Endothelial cell of umbilical vein (primary cell): ENCODE results near the gene RAB3GAP1. TPM values are rescaled to one million over a fixed set of nuclear protein-coding genes. Genes with fewer than 3 reads are reported as not detected.

Experiments
- BruUV-seq: library from RNA; stranded (reverse); fragments of 400-500 nt; replicated peaks from 2 replicates; lab custom pipeline; 2021; lab: Mats Ljungman, UMichigan
- CTCF ChIA-PET: fragments of 300-600, 350-600 bp; sonication (Branson Sonifier 250); formaldehyde crosslinking; loops from one replicate; lab custom pipeline; 2021; ENCODE audit warnings: antibody characterized with exemption, inconsistent platforms; lab: Charles Lee
- POLR2A ChIA-PET: fragments of 300-600, 350-600 bp; sonication (Branson Sonifier 250); formaldehyde crosslinking; loops from one replicate; lab custom pipeline; 2021; ENCODE audit warnings: antibody characterized with exemption, inconsistent platforms; lab: Charles Lee
- DNase-seq: peaks from one replicate; pipeline ENCODE4 v3.0.0-alpha.2; 2011; ENCODE audit warnings: low read depth, low spot score
- FAIRE-seq: peaks from 2 replicates; lab custom pipeline; 2011; peaks lifted over from hg19 to GRCh38; lab: Jason Lieb, UNC
- H2AFZ ChIP-seq: 2 replicates; pipeline ENCODE4 v1.6.0; 2012; ENCODE audit warnings: low read depth, low read length, control low read depth, inconsistent platforms
- H3K27ac ChIP-seq: 2 replicates; pipeline ENCODE4 v1.5.1; 2011; ENCODE audit warnings: low read depth, mild to moderate bottlenecking, control low read depth, low read length, moderate library complexity; ENCODE audit not compliant: insufficient read depth
- H3K27me3 ChIP-seq, 2 experiments: 2 replicates each; pipeline versions ENCODE4 v1.6.0 to v1.6.1; 2011; ENCODE audit warnings: low read length in 2 of 2, mixed read lengths in 1 of 2; ENCODE audit not compliant: control insufficient read depth in 2 of 2, insufficient read depth in 2 of 2
- H3K36me3 ChIP-seq, 2 experiments: 2 replicates in 1 of 2; 3 replicates in 1 of 2; pipeline ENCODE4 v1.5.1; 2011; ENCODE audit warnings: low read length in 2 of 2, mild to moderate bottlenecking in 1 of 2, moderate library complexity in 1 of 2; ENCODE audit not compliant: control insufficient read depth in 2 of 2, insufficient read depth in 2 of 2; ENCODE audit errors: extremely low read depth in 1 of 2
- H3K4me1 ChIP-seq: 3 replicates; pipeline ENCODE4 v1.5.1; 2011; ENCODE audit warnings: mild to moderate bottlenecking, low read length; ENCODE audit not compliant: control insufficient read depth, insufficient read depth; ENCODE audit errors: extremely low read depth
- H3K4me2 ChIP-seq: 2 replicates; pipeline ENCODE4 v1.6.1; 2011; ENCODE audit warnings: low read length, control low read depth, mixed read lengths; ENCODE audit not compliant: insufficient read depth
- H3K4me3 ChIP-seq, 3 experiments: fragments of 200-600 bp in 1 of 3; sonication (generic), shearing (Covaris generic) in 1 of 3; replicated peaks in 1 of 3; 2 replicates each; pipeline ENCODE4 v1.5.1; 2011 to 2016; ENCODE audit warnings: control low read depth in 3 of 3, low read length in 3 of 3, mild to moderate bottlenecking in 2 of 3, inconsistent platforms in 1 of 3, low read depth in 1 of 3, moderate library complexity in 1 of 3; ENCODE audit not compliant: insufficient read depth in 1 of 3
- H3K79me2 ChIP-seq: 2 replicates; pipeline ENCODE4 v1.6.0; 2012; ENCODE audit warnings: low read length, inconsistent platforms; ENCODE audit not compliant: control insufficient read depth, insufficient read depth
- H3K9ac ChIP-seq: replicated peaks from 2 replicates; pipeline ENCODE3; 2011; ENCODE audit warnings: low read length, control low read depth; ENCODE audit not compliant: insufficient read depth; ENCODE audit errors: extremely low read depth
- H3K9me1 ChIP-seq: replicated peaks from 3 replicates; pipeline ENCODE4 v1.6.0; 2011; ENCODE audit warnings: mild to moderate bottlenecking, low read length; ENCODE audit not compliant: control insufficient read depth, insufficient read depth; ENCODE audit errors: extremely low read depth
- H3K9me3 ChIP-seq: replicated peaks from 2 replicates; pipeline ENCODE4 v1.5.1; 2012; ENCODE audit warnings: low read length, inconsistent platforms; ENCODE audit not compliant: control insufficient read depth, insufficient read depth
- H4K20me1 ChIP-seq: replicated peaks from 2 replicates; pipeline ENCODE3; 2011; ENCODE audit warnings: mild to moderate bottlenecking, low read length; ENCODE audit not compliant: control insufficient read depth, insufficient read depth; ENCODE audit errors: extremely low read depth
- CTCF ChIP-seq, 2 donors: IDR thresholded peaks; 1 replicate in 1 of 2; 2 replicates in 1 of 2; pipeline ENCODE4 v1.5.1; 2011; ENCODE audit warnings: low read length in 2 of 2, mild to moderate bottlenecking in 2 of 2, moderate library complexity in 2 of 2, control low read depth in 1 of 2, inconsistent platforms in 1 of 2, low read depth in 1 of 2; ENCODE audit not compliant: insufficient read depth in 1 of 2; ENCODE audit errors: extremely low read depth in 1 of 2
- EZH2 ChIP-seq: IDR thresholded peaks from 2 replicates; pipeline ENCODE4 v1.6.1; 2012; ENCODE audit warnings: borderline replicate concordance, low read depth, mild to moderate bottlenecking, moderate library complexity, low read length, inconsistent platforms; ENCODE audit not compliant: severe bottlenecking
- FOS ChIP-seq: IDR thresholded peaks from 2 replicates; pipeline ENCODE4 v1.6.1; 2011; ENCODE audit warnings: mild to moderate bottlenecking, low read length, moderate library complexity, borderline replicate concordance; ENCODE audit not compliant: insufficient read depth
- GATA2 ChIP-seq: IDR thresholded peaks from 2 replicates; pipeline ENCODE4 v1.7.0; 2011; ENCODE audit warnings: low read depth, mild to moderate bottlenecking, moderate library complexity, mixed read lengths, low read length; ENCODE audit not compliant: insufficient read length, insufficient read depth
- JUN ChIP-seq: IDR thresholded peaks from 2 replicates; pipeline ENCODE4 v1.6.1; 2011; ENCODE audit warnings: borderline replicate concordance, low read depth; ENCODE audit not compliant: insufficient read length, insufficient read depth
- MAX ChIP-seq: IDR thresholded peaks from 2 replicates; pipeline ENCODE4 v1.6.1; 2011; ENCODE audit not compliant: insufficient read depth, insufficient read length
- MYC ChIP-seq: IDR thresholded peaks from one replicate; pipeline ENCODE4 v1.6.1; 2011; ENCODE audit warnings: mild to moderate bottlenecking, low read depth, low read length
- POLR2A ChIP-seq: IDR thresholded peaks from 2 replicates; pipeline ENCODE4 v1.6.1; 2012; ENCODE audit warnings: low read depth, mild to moderate bottlenecking, control low read depth, low read length
- POLR2AphosphoS5 ChIP-seq: IDR thresholded peaks from 2 replicates; pipeline ENCODE4 v1.6.1; 2012; ENCODE audit warnings: low read depth, mild to moderate bottlenecking, control low read depth, low read length, moderate library complexity; ENCODE audit not compliant: insufficient read depth
- dilution Hi-C: fragments of 300-500 bp; cut with MboI; formaldehyde crosslinking; loops from one replicate; pipeline ENCODE4 v1.15.0; 2019; ENCODE audit warnings: low sequenced_read_pairs; ENCODE audit not compliant: extremely low pct_ligation_motif_present
- intact Hi-C: fragments of 100-400 bp; cut with micrococcal nuclease; formaldehyde crosslinking; loops from one replicate; pipeline ENCODE4 v1.10.0; 2022
- polyA plus RNA-seq, 4 experiments: library from polyadenylated mRNA; depleted of rRNA in 3 of 4; stranded (reverse) in 3 of 4; unstranded in 1 of 4; fragments of >200 nt; gene quantifications; 2 replicates each; pipeline versions ENCODE4 v1.2.1 to v1.2.3, GENCODE V29; 2011 to 2012; ENCODE audit warnings: missing spikeins in 1 of 4
- total RNA-seq: library from RNA; stranded (reverse); gene quantifications from 2 replicates; pipeline ENCODE4 v1.2.3, GENCODE V29; 2021

RAB3GAP1 gene
- total and polyA plus RNA-seq, 2 donors (not counting 3 experiments of a cell fraction or from before 2014, with no cell fraction given), result 14.9 to 39.5 TPM

GRCh38 chr2:135094508-135094907, 42.4 kb downstream of the RAB3GAP1 start:
- H3K4me3 ChIP-seq, result no peak overlapping the region
- no peak overlapping the region for H3K4me2 ChIP-seq
- CTCF ChIA-PET, result no interaction called here
- no peaks in the 10 kb centered on the region for H3K9me3 ChIP-seq
- H3K9ac ChIP-seq, result no peak overlapping the region
- DNase-seq (no peak), FAIRE-seq (no peak)
- no peaks in the 10 kb centered on the region for H4K20me1 ChIP-seq
- dilution Hi-C loops (no loop called here), intact Hi-C loops (no loop called here)
- POLR2A ChIA-PET, result no interaction called here
- H3K36me3 ChIP-seq, result peaks cover 2 to 13% of the 10 kb centered on the region in 2 experiments
- no TSS peak for BruUV-seq
- no peaks in the 10 kb centered on the region for H3K4me1 ChIP-seq
- H3K27me3 ChIP-seq, result no peaks in the 10 kb centered on the region
- TF ChIP-seq EZH2 (no peak), MAX (no peak), POLR2A (no peak), GATA2 (no peak), FOS (no peak), POLR2AphosphoS5 (no peak), JUN (no peak), CTCF (IDR thresholded peaks at IDR 0.05; ENCODE audit: extremely low read depth in 1 of 2, insufficient read depth in 1 of 2, low read depth in 1 of 2, low read length in 2 of 2) (no peak), MYC (no peak)
- H2AFZ ChIP-seq, result no peak overlapping the region
- H3K79me2 ChIP-seq, result peaks cover 4% of the 10 kb centered on the region
- H3K27ac ChIP-seq, result no peak overlapping the region
- H3K9me1 ChIP-seq, result no peaks in the 10 kb centered on the region
